Loucy (cell line): Measurements from ENCODE around the gene PEX14.

ENCODE experiments used
- EZH2phosphoT487 ChIP-seq: fragments of 200-600 bp; IDR thresholded peaks from 2 replicates; pipeline ENCODE4 v1.6.1; 2018; ENCODE audit warnings: antibody characterized with exemption, mild to moderate bottlenecking, moderate library complexity, borderline replicate concordance
- TF ChIP-seq, protein P1 (sequence below): fragments of 200-600 bp; sonication (generic); conservative IDR thresholded peaks from 2 replicates; pipeline ENCODE4 v1.5.1; 2014; ENCODE audit warnings: mild to moderate bottlenecking, antibody characterized with exemption, low read length

DNA sequence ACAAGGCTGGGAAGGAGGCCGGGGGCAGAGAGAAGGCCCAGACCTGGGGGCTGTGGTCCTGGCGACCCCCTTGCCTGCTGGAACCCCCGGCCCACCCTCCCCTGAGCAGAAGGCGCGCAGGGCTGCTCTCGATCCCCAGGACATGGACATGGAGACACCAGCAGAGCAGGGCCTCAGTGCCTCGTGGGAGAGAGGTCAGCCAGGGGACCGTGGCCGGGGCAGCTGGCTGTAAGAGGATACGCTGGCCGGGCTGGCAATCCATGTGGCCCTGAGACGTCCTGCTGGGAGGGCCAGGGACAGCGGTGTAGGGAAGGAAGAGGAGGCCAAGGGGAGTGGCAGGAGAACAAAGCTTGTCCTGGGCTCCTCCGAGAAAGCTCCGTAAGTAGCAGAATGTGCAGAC is 189.5 kb downstream of the PEX14 start:
- TF ChIP-seq, protein P1, sequence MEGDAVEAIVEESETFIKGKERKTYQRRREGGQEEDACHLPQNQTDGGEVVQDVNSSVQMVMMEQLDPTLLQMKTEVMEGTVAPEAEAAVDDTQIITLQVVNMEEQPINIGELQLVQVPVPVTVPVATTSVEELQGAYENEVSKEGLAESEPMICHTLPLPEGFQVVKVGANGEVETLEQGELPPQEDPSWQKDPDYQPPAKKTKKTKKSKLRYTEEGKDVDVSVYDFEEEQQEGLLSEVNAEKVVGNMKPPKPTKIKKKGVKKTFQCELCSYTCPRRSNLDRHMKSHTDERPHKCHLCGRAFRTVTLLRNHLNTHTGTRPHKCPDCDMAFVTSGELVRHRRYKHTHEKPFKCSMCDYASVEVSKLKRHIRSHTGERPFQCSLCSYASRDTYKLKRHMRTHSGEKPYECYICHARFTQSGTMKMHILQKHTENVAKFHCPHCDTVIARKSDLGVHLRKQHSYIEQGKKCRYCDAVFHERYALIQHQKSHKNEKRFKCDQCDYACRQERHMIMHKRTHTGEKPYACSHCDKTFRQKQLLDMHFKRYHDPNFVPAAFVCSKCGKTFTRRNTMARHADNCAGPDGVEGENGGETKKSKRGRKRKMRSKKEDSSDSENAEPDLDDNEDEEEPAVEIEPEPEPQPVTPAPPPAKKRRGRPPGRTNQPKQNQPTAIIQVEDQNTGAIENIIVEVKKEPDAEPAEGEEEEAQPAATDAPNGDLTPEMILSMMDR = no peak
- no peak for TF ChIP-seq EZH2phosphoT487
